GM21529 (cell line): ENCODE measurements around the gene ARHGDIB.

ENCODE experiments used
- ATAC-seq: cut with Tn5 transposase; IDR thresholded peaks from one replicate; pipeline ENCODE4 v1.9.1; 2021; ENCODE audit not compliant: unreplicated experiment

ARHGDIB gene

GRCh38 chr12:14934511-14934910 lies 26.9 kb downstream of the ARHGDIB start:
- no peak for ATAC-seq

DNA sequence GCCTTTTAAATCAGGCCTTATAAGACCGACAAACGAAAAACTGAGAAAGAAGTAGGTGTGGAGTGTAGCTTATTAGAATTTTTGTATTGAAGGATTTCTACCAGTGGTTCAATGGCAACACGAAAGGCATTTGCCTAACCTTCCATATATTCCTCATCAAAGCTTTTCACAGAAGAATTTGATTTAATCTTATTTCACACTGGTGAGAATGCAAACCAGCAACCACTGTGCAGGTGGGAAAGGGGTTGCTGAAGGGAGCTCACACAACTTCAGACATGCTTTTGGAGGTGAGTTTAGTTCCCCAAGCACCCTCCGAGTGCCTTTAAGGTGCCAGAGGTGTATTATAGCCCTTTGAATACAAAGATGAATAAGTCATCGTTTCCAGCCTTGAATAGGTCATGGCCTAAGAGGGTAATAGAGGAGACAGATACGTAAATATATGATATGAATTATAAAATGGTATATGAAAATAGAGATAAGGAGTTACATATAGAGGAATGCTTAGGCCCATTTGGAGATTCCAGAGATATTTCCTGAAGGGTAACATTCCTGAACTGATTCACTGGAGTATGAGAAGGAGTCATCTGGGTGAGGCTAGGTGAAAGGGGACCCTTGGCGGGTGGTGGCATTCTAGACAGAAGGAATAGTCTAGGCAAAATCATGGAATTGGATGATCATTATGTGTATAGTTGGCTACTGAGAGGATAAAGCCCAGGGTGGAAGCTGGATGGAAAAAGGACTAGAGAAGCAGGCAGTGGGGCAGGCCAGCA lies 29.4 kb downstream of the ARHGDIB start:
- ATAC-seq: no peak

- ATAC-seq: no peak
These were observed 30.0 kb downstream of the ARHGDIB start for GRCh38 chr12:14931359-14931758.

DNA sequence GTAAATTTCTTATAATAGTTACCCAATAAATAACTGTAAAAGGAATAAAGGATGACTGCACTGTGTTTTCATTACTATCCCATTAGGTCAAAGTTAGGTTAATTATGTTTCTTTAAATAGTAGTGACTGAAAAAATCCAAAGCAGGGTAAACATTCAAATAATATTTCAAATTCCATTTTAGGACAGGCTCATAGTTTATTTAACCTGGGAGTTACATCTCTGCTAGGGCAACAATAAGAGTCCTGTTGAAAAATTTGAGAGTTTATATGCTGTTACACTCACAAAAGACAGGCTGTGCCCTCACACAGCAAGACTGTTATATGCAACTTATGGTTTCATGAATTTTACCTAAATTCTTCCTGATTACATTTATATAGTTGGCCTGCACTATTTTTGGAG lies 31.1 kb downstream of the ARHGDIB start:
- no peak for ATAC-seq

- no peak for ATAC-seq
These were observed 32.5 kb downstream of the ARHGDIB start for GRCh38 chr12:14928931-14929330.

DNA sequence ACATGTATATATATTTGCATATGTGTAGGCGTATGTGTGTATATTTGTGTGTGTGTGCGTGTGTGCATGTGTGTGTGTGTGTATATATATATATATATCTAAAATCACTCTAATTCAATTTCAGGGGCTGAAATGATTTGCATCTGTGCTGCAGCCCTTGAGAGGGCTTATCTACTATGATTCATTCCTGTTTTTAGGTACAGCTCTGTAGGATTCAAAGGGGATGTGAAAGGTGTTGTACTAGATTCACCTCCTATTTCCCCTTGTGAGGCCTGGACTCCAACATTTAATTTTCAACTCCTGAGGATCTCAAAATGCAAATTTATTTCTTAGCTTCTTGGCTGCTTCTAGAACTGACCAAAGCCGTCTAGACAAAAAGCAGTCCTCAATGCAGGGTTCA lies 34.1 kb downstream of the ARHGDIB start:
- no peak for ATAC-seq

- no peak for ATAC-seq
These were observed 36.9 kb downstream of the ARHGDIB start for GRCh38 chr12:14924541-14924940.

GRCh38 chr12:14923944-14924343 lies 37.5 kb downstream of the ARHGDIB start:
- no peak for ATAC-seq

DNA sequence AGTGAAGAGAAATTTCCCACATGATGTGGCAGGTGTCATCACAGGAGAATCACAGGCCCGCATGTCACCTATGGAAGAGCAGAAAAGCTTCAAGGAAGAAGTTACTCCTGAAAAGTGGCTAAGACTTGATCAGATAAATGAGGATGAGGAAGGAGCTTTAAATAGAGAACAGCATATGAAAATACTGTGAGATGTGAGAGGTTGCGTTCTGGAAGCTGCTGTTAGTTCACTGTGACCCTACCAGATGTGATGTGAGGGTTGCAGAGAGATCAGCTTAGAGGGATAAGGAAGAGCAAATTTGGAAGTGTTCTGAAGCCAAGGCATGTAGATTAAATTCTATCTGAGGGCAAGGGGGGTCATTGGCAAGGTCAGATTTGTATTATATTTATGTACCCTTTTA lies 40.2 kb downstream of the ARHGDIB start:
- no peak for ATAC-seq

GRCh38 chr12:14920475-14921126 lies 40.8 kb downstream of the ARHGDIB start:
- ATAC-seq: no peak

DNA sequence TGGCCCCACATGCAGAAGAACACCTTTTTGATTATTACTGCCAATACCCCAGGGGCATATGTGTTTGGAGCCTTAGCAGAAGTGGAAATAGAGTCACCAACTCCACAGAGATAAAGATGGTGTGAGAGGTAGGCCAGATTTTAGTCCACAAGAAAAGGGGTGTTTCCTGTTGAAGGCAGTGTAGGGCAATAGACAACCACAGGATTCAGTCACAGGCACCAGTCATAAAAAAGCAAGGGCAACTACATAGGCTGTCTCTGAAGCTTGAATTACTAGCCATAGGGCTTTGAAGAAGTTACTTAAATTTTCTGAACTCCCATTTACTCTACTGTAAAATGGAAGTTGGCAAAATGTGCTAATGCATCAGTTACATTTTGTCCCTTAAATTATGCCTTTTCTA lies 41.9 kb downstream of the ARHGDIB start:
- ATAC-seq: no peak

GRCh38 chr12:14915736-14916135 lies 45.7 kb downstream of the ARHGDIB start:
- ATAC-seq: no peak

GRCh38 chr12:14913381-14913781 lies 48.0 kb downstream of the ARHGDIB start:
- ATAC-seq: no peak

GRCh38 chr12:14911131-14911530 lies 50.3 kb downstream of the ARHGDIB start:
- ATAC-seq: no peak

GRCh38 chr12:14910090-14910915 lies 51.1 kb downstream of the ARHGDIB start:
- ATAC-seq: no peak

DNA sequence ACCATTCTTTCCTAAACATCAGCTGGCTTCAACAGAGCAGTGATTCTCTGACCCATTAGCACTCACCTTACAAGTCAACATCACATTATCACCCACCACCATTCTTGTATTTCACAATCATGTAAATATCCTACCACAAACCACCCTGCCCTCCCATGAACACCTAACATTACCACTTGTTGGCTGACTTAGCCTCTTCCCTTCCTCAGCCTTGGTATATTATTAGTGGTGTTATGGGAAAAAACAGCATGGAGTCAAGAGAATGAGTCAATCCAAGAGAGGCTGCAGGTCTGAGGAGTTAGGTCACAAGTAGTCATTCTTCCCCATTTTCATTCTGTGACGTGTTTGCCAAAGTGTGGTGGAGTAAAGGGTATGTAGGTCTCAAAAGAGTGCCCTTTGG lies 53.4 kb downstream of the ARHGDIB start:
- no peak for ATAC-seq

DNA sequence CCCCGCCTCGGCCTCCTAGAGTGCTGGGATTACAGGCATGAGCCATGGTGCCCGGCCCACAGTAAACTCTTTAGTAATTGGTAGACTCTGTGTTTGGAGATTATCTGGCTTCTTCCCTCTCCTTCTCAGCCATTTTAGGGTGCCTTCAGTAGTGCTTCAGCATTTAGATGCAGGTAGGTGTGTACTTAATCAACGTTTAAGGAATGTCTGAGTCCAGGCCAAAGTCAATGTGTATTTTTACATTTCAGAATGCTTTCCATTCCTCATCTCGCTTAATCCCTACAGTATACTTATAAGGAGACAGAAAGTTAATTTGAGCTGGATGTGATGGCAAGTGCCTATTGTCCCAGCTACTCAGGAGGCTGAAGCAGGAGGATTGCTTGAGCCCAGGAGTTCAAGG lies 55.3 kb downstream of the ARHGDIB start:
- ATAC-seq: no peak

GRCh38 chr12:14905269-14906004 lies 56.0 kb downstream of the ARHGDIB start:
- ATAC-seq: no peak

DNA sequence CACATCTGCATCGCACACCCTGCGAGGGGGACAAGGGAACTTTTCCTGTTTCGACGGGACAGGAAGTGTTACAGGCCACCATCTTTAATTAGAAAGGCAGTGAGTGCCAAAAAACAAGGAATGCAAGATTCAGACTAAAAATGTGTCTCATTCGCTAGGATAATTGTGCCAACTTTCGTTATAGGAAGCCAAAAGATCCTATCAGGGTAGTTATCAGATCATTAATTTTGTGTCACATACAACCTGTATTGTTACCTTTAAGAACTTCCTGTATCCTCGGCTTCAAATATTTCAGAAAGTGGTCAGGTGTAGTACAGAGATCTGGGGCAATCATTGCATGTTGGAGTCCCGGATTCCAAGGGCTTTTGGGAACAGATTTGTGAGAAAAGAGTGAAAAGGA lies 56.5 kb downstream of the ARHGDIB start:
- ATAC-seq: no peak

DNA sequence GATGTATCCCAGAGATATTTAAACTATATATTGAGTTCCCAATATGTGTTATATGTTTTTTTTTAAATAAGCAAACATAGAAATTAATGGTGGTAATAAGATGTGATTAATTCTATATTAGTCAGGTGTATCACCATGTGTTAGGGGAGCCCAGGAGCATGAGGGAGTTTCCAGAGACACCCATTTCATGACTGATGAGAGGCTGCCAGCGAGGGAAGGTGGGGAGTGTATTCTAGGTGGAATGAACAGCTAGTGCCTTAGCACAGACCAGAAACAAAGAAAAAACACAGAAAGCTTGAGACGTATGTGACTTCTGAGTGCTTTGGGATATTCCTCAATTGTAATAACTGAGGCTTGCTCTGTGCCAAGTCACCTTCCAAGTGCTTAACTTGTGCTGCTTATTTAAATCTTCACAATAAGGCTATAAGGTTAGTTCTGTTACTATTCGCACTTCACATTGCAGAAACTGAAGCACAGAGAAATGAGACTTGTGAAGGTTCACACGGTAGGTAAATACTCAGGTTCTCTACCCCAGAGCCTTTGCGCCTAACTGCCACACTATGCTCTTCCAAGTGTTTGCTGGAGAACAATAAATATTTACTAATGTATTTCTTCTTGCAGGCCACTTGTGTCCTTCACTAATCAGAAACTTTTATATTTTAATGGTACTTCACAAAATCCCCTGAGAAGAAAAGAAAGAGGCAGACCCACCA lies 57.9 kb downstream of the ARHGDIB start:
- ATAC-seq: no peak

GRCh38 chr12:14902465-14902864 lies 58.9 kb downstream of the ARHGDIB start:
- no peak for ATAC-seq
